ENCODE data around the gene RPSA.
"Not testable (repeated sequence)": the region's sequence is repeated elsewhere in the genome, so short reads cannot be mapped to it uniquely, and the experiment has no call there.

Gene RPSA

GRCh38 chr3:39419742-39420315 is 13.3 kb downstream of the RPSA start:
- no peak for DNase-seq (ENCODE audit: low read depth)

GRCh38 chr3:39420543-39420942 is 14.0 kb downstream of the RPSA start:
- no peak for DNase-seq (ENCODE audit: low read depth)

GRCh38 chr3:39423436-39423970 is 17.0 kb downstream of the RPSA start:
- DNase-seq (ENCODE audit: low read depth): no peak

- no peak for DNase-seq (ENCODE audit: low read depth)
Observed at GRCh38 chr3:39426312-39426711, 19.8 kb downstream of the RPSA start.

- DNase-seq (ENCODE audit: low read depth): no peak
Observed at GRCh38 chr3:39427506-39427905, 21.0 kb downstream of the RPSA start.

- no peak for DNase-seq (ENCODE audit: low read depth)
Observed at GRCh38 chr3:39428745-39429201, 22.3 kb downstream of the RPSA start.

GRCh38 chr3:39429466-39429865 is 22.9 kb downstream of the RPSA start:
- no peak for DNase-seq (ENCODE audit: low read depth)

- DNase-seq (ENCODE audit: low read depth): no peak
Observed at GRCh38 chr3:39432342-39432741, 25.8 kb downstream of the RPSA start.

- DNase-seq (ENCODE audit: low read depth): peak; percentile 23
Observed at GRCh38 chr3:39433642-39434041, 27.1 kb downstream of the RPSA start.

- DNase-seq (ENCODE audit: low read depth): no peak
Observed at GRCh38 chr3:39434574-39434973, 28.1 kb downstream of the RPSA start.

GRCh38 chr3:39435006-39435748 is 28.7 kb downstream of the RPSA start:
- DNase-seq (ENCODE audit: low read depth): no peak

GRCh38 chr3:39438880-39439279 is 32.4 kb downstream of the RPSA start:
- no peak for DNase-seq (ENCODE audit: low read depth)

- no peak for DNase-seq (ENCODE audit: low read depth)
Observed at GRCh38 chr3:39440316-39440715, 33.8 kb downstream of the RPSA start.

GRCh38 chr3:39443530-39443929 is 37.0 kb downstream of the RPSA start:
- no peak for DNase-seq (ENCODE audit: low read depth)

- DNase-seq (ENCODE audit: low read depth): no peak
Observed at GRCh38 chr3:39445927-39446326, 39.4 kb downstream of the RPSA start.

- no peak for DNase-seq (ENCODE audit: low read depth)
Observed at GRCh38 chr3:39446444-39446843, 39.9 kb downstream of the RPSA start.

- DNase-seq (ENCODE audit: low read depth): peak; percentile 57
Observed at GRCh38 chr3:39447637-39448483, 41.3 kb downstream of the RPSA start.

GRCh38 chr3:39448506-39449233 is 42.1 kb downstream of the RPSA start:
- DNase-seq (ENCODE audit: low read depth): no peak

- no peak for DNase-seq (ENCODE audit: low read depth)
Observed at GRCh38 chr3:39449796-39450195, 43.3 kb downstream of the RPSA start.

GRCh38 chr3:39453134-39453533 is 46.6 kb downstream of the RPSA start:
- no peak for DNase-seq (ENCODE audit: low read depth)

GRCh38 chr3:39453872-39454271 is 47.4 kb downstream of the RPSA start:
- not testable (repeated sequence) for DNase-seq (ENCODE audit: low read depth)

All from non-pigmented ciliary epithelial cell (primary cell).